Stimulated activated naive B cell treated with anti-CD40 and anti-IgM and Interleukin-4, amounts not matched to agents 10 μg/mL and 1 μg/mL and 100 μg/mL, for 72 hours (primary cell): Measurements from ENCODE around the gene AVP.
"Not testable (repeated sequence)": the region's sequence is repeated elsewhere in the genome, so short reads cannot be mapped to it uniquely, and the experiment has no call there.

ENCODE experiments used
- ATAC-seq, 2 donors: fragments of 150-1000 bp; cut with Tn5 transposase; replicated peaks; 2 replicates each; pipeline ENCODE4 v1.10.0; 2021; ENCODE audit warnings: moderate library complexity in 1 of 2
- DNase-seq: peaks from one replicate; pipeline ENCODE4 v3.0.0; 2021
- H3K27ac Mint-ChIP-seq: one replicate; pipeline ENCODE4 v1.8.0; 2022; ENCODE audit warnings: mild to moderate bottlenecking, mixed read lengths
- H3K27me3 Mint-ChIP-seq, 2 donors: one replicate each; pipeline ENCODE4 v1.8.0; 2022; ENCODE audit warnings: mixed read lengths in 2 of 2
- H3K36me3 Mint-ChIP-seq, 2 donors: one replicate each; pipeline ENCODE4 v1.8.0; 2022; ENCODE audit warnings: mixed read lengths in 2 of 2, mild to moderate bottlenecking in 1 of 2
- H3K4me1 Mint-ChIP-seq, 2 donors: one replicate each; pipeline ENCODE4 v1.8.0; 2022; ENCODE audit warnings: mixed read lengths in 2 of 2, mild to moderate bottlenecking in 1 of 2
- H3K4me3 Mint-ChIP-seq, 2 donors: one replicate each; pipeline ENCODE4 v1.8.0; 2022; ENCODE audit warnings: mild to moderate bottlenecking in 2 of 2, mixed read lengths in 2 of 2, moderate library complexity in 1 of 2
- H3K9me3 Mint-ChIP-seq, 2 donors: one replicate each; pipeline ENCODE4 v1.8.0; 2022; ENCODE audit warnings: mixed read lengths in 2 of 2, mild to moderate bottlenecking in 1 of 2

The AVP gene

DNA sequence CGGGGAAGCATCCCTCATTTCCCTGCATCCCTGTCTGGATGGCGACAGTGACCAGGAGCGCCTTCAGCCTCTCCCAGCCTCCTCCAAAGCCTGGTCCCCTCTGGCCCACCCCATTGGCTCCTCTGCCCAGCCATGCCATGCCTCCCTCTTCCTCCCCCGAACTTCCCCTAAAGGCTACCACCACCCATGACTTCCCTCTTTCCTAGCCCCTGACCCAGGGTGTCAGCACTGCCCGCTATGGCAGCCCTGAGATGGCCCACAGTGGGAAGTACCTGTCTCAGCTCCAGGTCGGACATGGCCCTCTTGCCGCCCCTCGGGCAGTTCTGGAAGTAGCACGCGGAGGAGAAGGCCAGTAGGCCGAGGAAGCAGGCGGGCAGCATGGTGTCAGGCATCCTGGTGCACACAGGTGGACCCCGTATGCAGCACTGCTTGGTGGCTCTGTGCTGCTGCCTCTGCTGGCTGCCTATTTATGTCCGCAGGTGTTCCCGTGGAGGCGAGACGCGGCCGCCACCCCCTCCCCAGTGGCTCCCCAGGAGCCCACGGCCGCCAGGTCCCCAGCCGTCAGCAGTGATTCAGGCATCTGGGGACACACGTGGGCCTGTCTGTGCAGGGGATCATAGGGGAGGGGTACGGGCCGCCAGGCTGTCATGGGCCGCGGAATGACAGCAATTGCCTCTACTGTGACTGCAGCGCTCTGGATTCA, at the start of gene AVP:
Gene AVP, minus strand, starts transcription at position 442 of the 703 bp plus-strand sequence. Its CDS starts 50 bp downstream, at position 392.
- Mint-ChIP-seq H3K4me3 (peak within 1 kb of the TSS; percentile 74 to 78), H3K27me3 (peaks cover 57 to 65% of the 10 kb centered on the region in 2 donors), H3K9me3 (no peaks in the 10 kb centered on the region), H3K4me1 (peaks cover 12 to 23% of the 10 kb centered on the region in 2 donors), H3K36me3 (no peaks in the 10 kb centered on the region), H3K27ac (peak within 1 kb of the TSS; percentile 87)
- ATAC-seq = no peak
- no peak for DNase-seq

- no peak for ATAC-seq
- Mint-ChIP-seq H3K36me3 (peaks cover 6 to 12% of the 10 kb centered on the region in 2 donors), H3K9me3 (no peaks in the 10 kb centered on the region), H3K4me1 (peaks cover 5 to 8% of the 10 kb centered on the region in 2 donors), H3K27ac (no peak overlapping the region), H3K4me3 (no peak overlapping the region), H3K27me3 (no peaks in the 10 kb centered on the region)
- DNase-seq = no peak
Measured at GRCh38 chr20:3134151-3134550, 49.6 kb upstream of the AVP start.

GRCh38 chr20:3133155-3133554, 48.6 kb upstream of the AVP start:
- ATAC-seq (no peak), DNase-seq (no peak)
- Mint-ChIP-seq H3K9me3 (no peaks in the 10 kb centered on the region), H3K4me1 (peaks cover 0 to 5% of the 10 kb centered on the region in 2 donors), H3K27me3 (no peaks in the 10 kb centered on the region), H3K4me3 (no peak overlapping the region), H3K36me3 (peaks cover 0 to 9% of the 10 kb centered on the region in 2 donors), H3K27ac (no peak overlapping the region)

DNA sequence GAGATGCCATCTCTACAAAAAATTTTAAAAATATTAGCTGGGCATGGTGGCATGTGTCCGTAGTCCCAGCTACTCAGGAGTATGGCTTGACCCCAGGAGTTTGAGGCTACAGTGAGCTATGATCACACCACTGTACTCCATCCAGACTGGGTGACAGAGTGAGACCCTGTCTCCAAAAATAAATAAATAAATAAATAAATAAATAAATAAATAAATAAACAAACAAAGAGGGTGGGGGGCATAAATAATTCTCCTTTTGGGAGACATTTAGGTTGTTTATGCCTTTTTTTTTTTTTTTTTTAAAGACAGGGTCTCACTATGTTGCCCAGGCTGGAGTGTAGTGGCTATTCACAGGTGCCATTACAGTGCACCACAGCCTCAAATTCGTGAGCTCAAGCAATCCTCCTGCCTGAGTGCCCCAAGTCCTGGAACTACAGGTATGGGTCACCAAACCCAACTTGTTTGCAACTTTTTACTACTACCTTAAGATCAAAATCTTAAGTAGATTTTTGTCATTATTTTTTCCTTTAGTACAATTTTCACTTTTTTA, 45.6 kb upstream of the AVP start:
- no peaks in the 10 kb centered on the region for H3K27me3 Mint-ChIP-seq
- H3K4me3 Mint-ChIP-seq = no peak overlapping the region
- ATAC-seq (no peak), DNase-seq (no peak)
- no peaks in the 10 kb centered on the region for H3K9me3 Mint-ChIP-seq
- peaks cover 8 to 12% of the 10 kb centered on the region in 2 donors for H3K36me3 Mint-ChIP-seq
- H3K4me1 Mint-ChIP-seq = peaks cover 0 to 4% of the 10 kb centered on the region in 2 donors
- no peak overlapping the region for H3K27ac Mint-ChIP-seq

GRCh38 chr20:3129094-3129493, 44.6 kb upstream of the AVP start:
- Mint-ChIP-seq H3K9me3 (peaks cover 0 to 2% of the 10 kb centered on the region in 2 donors), H3K36me3 (peaks cover 15 to 19% of the 10 kb centered on the region in 2 donors), H3K27ac (no peak overlapping the region), H3K4me3 (no peak overlapping the region), H3K27me3 (no peaks in the 10 kb centered on the region), H3K4me1 (peaks cover 0 to 3% of the 10 kb centered on the region in 2 donors)
- DNase-seq (no peak), ATAC-seq (no peak)

- no peak overlapping the region for H3K27ac Mint-ChIP-seq
- no peak overlapping the region for H3K4me3 Mint-ChIP-seq
- DNase-seq (no peak), ATAC-seq (no peak)
- no peaks in the 10 kb centered on the region for H3K27me3 Mint-ChIP-seq
- peaks cover 18 to 24% of the 10 kb centered on the region in 2 donors for H3K36me3 Mint-ChIP-seq
- H3K9me3 Mint-ChIP-seq = peaks cover 2 to 4% of the 10 kb centered on the region in 2 donors
- H3K4me1 Mint-ChIP-seq = peaks cover 0 to 3% of the 10 kb centered on the region in 2 donors
Measured at GRCh38 chr20:3128275-3128984, 43.9 kb upstream of the AVP start.

DNA sequence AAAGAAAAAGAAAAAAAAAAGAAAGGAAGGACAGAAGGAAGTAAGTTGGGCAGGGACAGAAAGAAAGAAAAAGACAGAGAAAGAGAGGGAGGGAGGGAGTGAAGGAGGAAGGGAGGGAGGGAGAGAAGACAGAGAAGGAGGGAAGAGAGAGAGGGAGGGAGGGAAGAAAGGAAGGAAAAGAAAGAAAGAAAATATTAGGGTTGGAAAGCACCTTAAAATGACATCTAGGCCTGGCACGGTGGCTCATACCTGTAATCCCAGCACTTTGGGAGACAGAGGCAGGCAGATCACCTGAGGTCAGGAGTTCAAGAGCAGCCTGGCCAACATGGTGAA, 42.0 kb upstream of the AVP start:
- Mint-ChIP-seq H3K4me1 (peaks cover 0 to 3% of the 10 kb centered on the region in 2 donors), H3K9me3 (peaks cover 5 to 9% of the 10 kb centered on the region in 2 donors), H3K36me3 (peaks cover 36 to 44% of the 10 kb centered on the region in 2 donors), H3K4me3 (no peak overlapping the region), H3K27me3 (no peaks in the 10 kb centered on the region), H3K27ac (no peak overlapping the region)
- DNase-seq (no peak), ATAC-seq (no peak)

DNA sequence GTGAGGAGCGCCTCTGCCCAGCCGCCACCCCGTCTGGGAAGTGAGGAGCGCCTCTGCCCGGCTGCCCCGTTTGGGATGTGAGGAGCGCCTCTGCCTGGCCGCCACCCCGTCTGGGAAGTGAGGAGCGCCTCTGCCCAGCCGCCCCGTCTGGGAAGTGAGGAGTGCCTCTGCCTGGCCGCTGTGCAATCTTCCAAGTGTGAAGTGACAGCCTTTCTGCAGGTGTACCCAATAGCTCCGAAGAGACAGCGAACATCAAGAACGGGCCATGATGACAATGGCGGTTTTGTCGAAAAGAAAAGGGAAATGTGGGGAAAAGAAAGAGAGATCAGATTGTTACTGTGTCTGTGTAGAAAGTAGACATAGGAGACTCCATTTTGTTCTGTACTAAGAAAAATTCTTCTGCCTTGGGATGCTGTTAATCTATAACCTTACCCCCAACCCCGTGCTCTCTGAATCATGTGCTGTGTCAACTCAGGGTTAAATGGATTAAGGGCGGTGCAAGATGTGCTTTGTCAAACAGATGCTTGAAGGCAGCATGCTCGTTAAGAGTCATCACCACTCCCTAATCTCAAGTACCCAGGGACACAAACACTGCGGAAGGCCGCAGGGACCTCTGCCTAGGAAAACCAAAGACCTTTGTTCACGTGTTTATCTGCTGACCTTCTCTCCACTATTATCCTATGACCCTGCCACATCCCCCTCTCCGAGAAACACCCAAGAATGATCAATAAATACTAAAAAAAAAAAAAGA, 41.4 kb upstream of the AVP start:
- not testable (repeated sequence) for H3K4me3 Mint-ChIP-seq, DNase-seq, H3K9me3 Mint-ChIP-seq, H3K27me3 Mint-ChIP-seq, H3K4me1 Mint-ChIP-seq, ATAC-seq, H3K27ac Mint-ChIP-seq
- H3K36me3 Mint-ChIP-seq = peaks cover 41 to 49% of the 10 kb centered on the region in 2 donors

DNA sequence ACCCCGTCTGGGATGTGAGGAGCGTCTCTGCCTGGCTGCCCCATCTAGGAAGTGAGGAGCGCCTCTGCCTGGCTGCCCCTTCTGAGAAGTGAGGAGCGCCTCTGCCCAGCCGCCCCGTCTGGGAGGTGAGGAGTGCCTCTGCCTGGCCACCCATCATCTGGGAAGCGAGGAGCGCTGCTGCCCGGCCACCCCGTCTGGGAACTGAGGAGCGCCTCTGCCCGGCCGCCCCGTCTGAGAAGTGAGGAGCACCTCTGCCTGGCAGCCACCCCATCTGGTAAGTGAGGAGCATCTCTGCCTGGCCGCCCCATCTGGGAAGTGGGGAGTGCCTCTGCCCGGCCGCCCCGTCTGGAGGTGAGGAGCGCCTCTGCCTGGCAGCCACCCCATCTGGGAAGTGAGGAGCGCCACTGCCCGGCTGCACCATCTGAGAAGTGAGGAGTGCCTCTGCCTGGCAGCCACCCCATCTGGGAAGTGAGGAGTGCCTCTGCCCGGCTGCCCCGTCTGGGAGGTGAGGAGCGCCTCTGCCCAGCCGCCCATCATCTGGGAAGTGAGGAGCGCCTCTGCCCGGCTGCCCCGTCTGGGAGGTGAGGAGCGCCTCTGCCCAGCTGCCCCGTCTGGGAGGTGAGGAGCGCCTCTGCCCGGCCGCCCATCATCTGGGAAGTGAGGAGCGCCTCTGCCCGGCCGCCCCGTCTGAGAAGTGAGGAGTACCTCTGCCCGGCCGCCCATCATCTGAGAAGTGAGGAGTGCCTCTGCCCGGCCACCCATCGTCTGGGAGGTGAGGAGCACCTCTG, 40.4 kb upstream of the AVP start:
- H3K36me3 Mint-ChIP-seq = peaks cover 46 to 54% of the 10 kb centered on the region in 2 donors
- H3K27me3 Mint-ChIP-seq, ATAC-seq, DNase-seq, H3K4me3 Mint-ChIP-seq, H3K27ac Mint-ChIP-seq, H3K4me1 Mint-ChIP-seq, H3K9me3 Mint-ChIP-seq: not testable (repeated sequence)

GRCh38 chr20:3124163-3124562, 39.6 kb upstream of the AVP start:
- H3K4me3 Mint-ChIP-seq, ATAC-seq, DNase-seq, H3K27ac Mint-ChIP-seq, H3K4me1 Mint-ChIP-seq, H3K27me3 Mint-ChIP-seq, H3K9me3 Mint-ChIP-seq: not testable (repeated sequence)
- H3K36me3 Mint-ChIP-seq = peaks cover 46 to 56% of the 10 kb centered on the region in 2 donors

DNA sequence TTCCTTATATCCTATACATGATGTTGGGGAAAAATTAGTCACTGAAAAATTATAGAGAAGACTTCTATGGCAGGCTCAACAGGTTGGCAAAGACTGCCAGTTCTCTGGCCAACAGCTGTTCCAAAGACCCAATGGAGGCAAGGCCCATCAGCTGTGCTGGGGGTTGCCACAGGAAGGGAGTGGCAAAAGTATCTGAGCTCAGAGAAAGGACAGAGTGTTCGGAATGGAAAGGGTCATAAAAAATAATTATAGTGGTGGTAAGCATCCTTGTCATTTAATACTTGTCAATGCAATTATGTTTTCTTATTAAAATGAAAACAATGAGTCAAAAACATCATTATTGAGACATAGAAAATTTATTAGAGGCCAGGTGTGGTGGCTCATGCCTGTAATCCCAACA, 39.0 kb upstream of the AVP start:
- Mint-ChIP-seq H3K36me3 (peaks cover 48 to 57% of the 10 kb centered on the region in 2 donors), H3K27me3 (no peaks in the 10 kb centered on the region), H3K4me1 (peaks cover 2 to 8% of the 10 kb centered on the region in 2 donors), H3K27ac (no peak overlapping the region), H3K9me3 (peaks cover 7 to 9% of the 10 kb centered on the region in 2 donors), H3K4me3 (no peak overlapping the region)
- ATAC-seq = no peak
- DNase-seq = no peak

GRCh38 chr20:3121955-3122610, 37.6 kb upstream of the AVP start:
- Mint-ChIP-seq H3K27me3 (no peaks in the 10 kb centered on the region), H3K4me3 (no peak overlapping the region), H3K4me1 (peaks cover 4 to 8% of the 10 kb centered on the region in 2 donors), H3K9me3 (peaks cover 7 to 9% of the 10 kb centered on the region in 2 donors), H3K27ac (peak overlapping the region; percentile 51), H3K36me3 (peaks cover 48 to 60% of the 10 kb centered on the region in 2 donors)
- ATAC-seq (peak; percentile 60 to 67), DNase-seq (no peak)

GRCh38 chr20:3121271-3121911, 36.9 kb upstream of the AVP start:
- Mint-ChIP-seq H3K4me3 (no peak overlapping the region), H3K4me1 (peaks cover 5 to 8% of the 10 kb centered on the region in 2 donors), H3K9me3 (peaks cover 7 to 9% of the 10 kb centered on the region in 2 donors), H3K27me3 (no peaks in the 10 kb centered on the region), H3K36me3 (peaks cover 47 to 60% of the 10 kb centered on the region in 2 donors), H3K27ac (no peak overlapping the region)
- DNase-seq (no peak), ATAC-seq (peak in 1 of 2 donors; percentile 46)
